K562 (cell line): ENCODE results near the gene SNX10. TPM values are rescaled to one million over a fixed set of nuclear protein-coding genes. Genes with fewer than 3 reads are reported as not detected.

Source experiments
- ATAC-seq: fragments of 200-7000 bp; cut with Tn5 transposase; 3 replicates; pipeline ENCODE4 v1.9.1; 2020; ENCODE audit warnings: moderate library complexity
- BruUV-seq: library from RNA; stranded (reverse); fragments of 400-500 nt; replicated peaks from 2 replicates; lab custom pipeline; 2021; lab: Mats Ljungman, UMichigan
- CTCF ChIA-PET: fragments of 300-600 bp; formaldehyde crosslinking; extraction: SDS; loops from one replicate; lab custom pipeline; 2021; ENCODE audit warnings: low intra/inter-chr PET ratio; lab: Yijun Ruan, JAX
- POLR2A ChIA-PET: fragments of 300-600, 350-650 bp; sonication (Branson Sonifier 250); formaldehyde crosslinking; extraction: SDS; loops from one replicate; lab custom pipeline; 2021; ENCODE audit warnings: antibody characterized with exemption, inconsistent platforms; lab: Yijun Ruan, JAX
- DNase-seq, 4 experiments: peaks; one replicate each; pipeline versions ENCODE4 v3.0.0 to v3.0.0-alpha.2; 2011 to 2018; ENCODE audit warnings: low spot score in 3 of 4, mixed read lengths in 3 of 4; ENCODE audit errors: extremely low read depth in 1 of 4
- FAIRE-seq: peaks from 2 replicates; lab custom pipeline; 2011; peaks lifted over from hg19 to GRCh38; lab: Jason Lieb, UNC
- H2AFZ ChIP-seq: 2 replicates; pipeline ENCODE4 v1.6.0; 2011; ENCODE audit warnings: low read depth, low read length, control low read depth, inconsistent platforms
- H3K27ac ChIP-seq: fragments of 200-600 bp; 3 replicates; pipeline ENCODE4 v1.8.0; 2011; ENCODE audit warnings: low read depth, mild to moderate bottlenecking, control low read depth, inconsistent platforms, low read length, moderate library complexity, mixed read lengths; ENCODE audit errors: extremely low read depth
- H3K27me3 ChIP-seq, 2 experiments: fragments of 300-600 bp in 1 of 2; 2 replicates in 1 of 2; 3 replicates in 1 of 2; pipeline versions ENCODE4 v1.6.0 to v1.8.0; 2011; ENCODE audit warnings: inconsistent platforms in 2 of 2, low read length in 2 of 2, mild to moderate bottlenecking in 1 of 2, mixed read lengths in 1 of 2, moderate library complexity in 1 of 2; ENCODE audit not compliant: control insufficient read depth in 2 of 2, insufficient read depth in 2 of 2
- H3K36me3 ChIP-seq: fragments of 300-600 bp; 3 replicates; pipeline ENCODE4 v1.8.0; 2011; ENCODE audit warnings: mild to moderate bottlenecking, low read length, inconsistent platforms; ENCODE audit not compliant: control insufficient read depth, insufficient read depth
- H3K4me1 ChIP-seq, 2 experiments: fragments of 200-600 bp in 1 of 2; replicated peaks in 1 of 2; 2 replicates in 1 of 2; 3 replicates in 1 of 2; pipeline versions ENCODE4 v1.5.1 to v1.8.0; 2011; ENCODE audit warnings: inconsistent platforms in 2 of 2, low read length in 2 of 2, mild to moderate bottlenecking in 1 of 2, mixed read lengths in 1 of 2, moderate library complexity in 1 of 2; ENCODE audit not compliant: control insufficient read depth in 2 of 2, insufficient read depth in 2 of 2
- H3K4me2 ChIP-seq: 2 replicates; pipeline ENCODE4 v1.6.1; 2011; ENCODE audit warnings: low read length, control low read depth, inconsistent platforms, mixed read lengths; ENCODE audit not compliant: insufficient read depth
- H3K4me3 ChIP-seq: fragments of 200-600 bp; sonication (generic), shearing (Covaris generic); 2 replicates; pipeline ENCODE4 v1.5.1; 2016; ENCODE audit warnings: control low read depth, inconsistent platforms
- H3K79me2 ChIP-seq: fragments of 200-600 bp; 3 replicates; pipeline ENCODE4 v1.8.0; 2011; ENCODE audit warnings: low read length, inconsistent platforms; ENCODE audit not compliant: control insufficient read depth, insufficient read depth
- H3K9ac ChIP-seq, 2 experiments: 2 replicates each; pipeline versions ENCODE4 v1.6.0 to v1.6.1; 2011; ENCODE audit warnings: low read depth in 2 of 2, low read length in 2 of 2, control low read depth in 1 of 2, inconsistent platforms in 1 of 2, mild to moderate bottlenecking in 1 of 2, mixed read lengths in 1 of 2; ENCODE audit not compliant: insufficient read depth in 1 of 2
- H3K9me1 ChIP-seq: one replicate; pipeline ENCODE4 v1.6.0; 2011; ENCODE audit warnings: inconsistent platforms, mild to moderate bottlenecking, low read length, moderate library complexity; ENCODE audit not compliant: control insufficient read depth, insufficient read depth
- H3K9me3 ChIP-seq: replicated peaks from 2 replicates; pipeline ENCODE4 v1.5.1; 2011; ENCODE audit warnings: low read depth, low read length, inconsistent platforms; ENCODE audit not compliant: control insufficient read depth, insufficient read depth
- H4K20me1 ChIP-seq: replicated peaks from 2 replicates; pipeline ENCODE4 v1.6.1; 2011; ENCODE audit warnings: low read length, inconsistent platforms, mixed read lengths; ENCODE audit not compliant: control insufficient read depth, insufficient read depth
- CREBBP ChIP-seq: IDR thresholded peaks from one replicate; pipeline ENCODE4 v1.6.1; 2012; ENCODE audit warnings: low read depth, mild to moderate bottlenecking, control low read depth, inconsistent platforms, low read length
- MEIS2 ChIP-seq: fragments of 450-650 bp; IDR thresholded peaks from 2 replicates; pipeline ENCODE4 v1.6.1; 2014; ENCODE audit warnings: mild to moderate bottlenecking; ENCODE audit not compliant: partially characterized antibody
- PBX2 ChIP-seq, 2 experiments: IDR thresholded peaks in 1 of 2; conservative IDR thresholded peaks in 1 of 2; 2 replicates each; pipeline ENCODE4 v1.6.1; 2016; ENCODE audit warnings: low read depth in 2 of 2, mild to moderate bottlenecking in 1 of 2, missing compliant biosample characterization in 1 of 2, missing genetic modification characterization in 1 of 2, moderate library complexity in 1 of 2
- PML ChIP-seq: IDR thresholded peaks from 2 replicates; pipeline ENCODE4 v1.6.1; 2012; ENCODE audit warnings: low read length, inconsistent platforms
- RBM25 ChIP-seq: fragments of 200-400 bp; formaldehyde crosslinking; IDR thresholded peaks from 2 replicates; pipeline ENCODE4 v1.6.1; 2018; ENCODE audit warnings: low read length, low read depth, moderate library complexity; ENCODE audit not compliant: severe bottlenecking
- ZNF224 ChIP-seq: sonication (generic); formaldehyde crosslinking; IDR thresholded peaks from 2 replicates; pipeline ENCODE4 v1.8.0; 2022; ENCODE audit warnings: mild to moderate bottlenecking, missing genetic modification reagents
- WGBS: fragments of 100-300 bp; shearing (Covaris generic); methylation state at CpG from one replicate; pipeline ENCODE4 v1.1.6; 2016; ENCODE audit warnings: low coverage, mixed read lengths; ENCODE audit not compliant: insufficient coverage; ENCODE audit errors: missing lambda C conversion rate; 5-methylcytosine and 5-hydroxymethylcytosine counted together
- in situ Hi-C: fragments of 300-500 bp; cut with MboI; formaldehyde crosslinking; loops from 4 replicates; pipeline ENCODE4 v1.15.0; 2018; ENCODE audit warnings: inconsistent platforms, mixed read lengths
- intact Hi-C: fragments of 100-400 bp; cut with micrococcal nuclease; formaldehyde crosslinking; loops from 2 replicates; pipeline ENCODE4 v1.14.2; 2022
- polyA plus RNA-seq, 8 experiments: library from polyadenylated mRNA; depleted of rRNA in 4 of 8; stranded (reverse) in 5 of 8; unstranded in 3 of 8; fragments of >200 nt; fragmentation: Nextera tagmentation in 2 of 8; fragmentation: Illumina TruSeq in 1 of 8; extraction: Ambion mirVana in 2 of 8; extraction: Trizol in 1 of 8; gene quantifications; 2 replicates each; pipeline versions ENCODE4 v1.2.1 to v1.2.3, GENCODE V29; 2011 to 2014; ENCODE audit warnings: inconsistent platforms in 1 of 8, missing spikeins in 1 of 8
- total RNA-seq, 7 experiments: library from RNA; depleted of rRNA in 6 of 7; stranded (reverse); fragments of >200 nt in 6 of 7; fragmentation: Illumina TruSeq in 2 of 7; extraction: Trizol in 2 of 7; gene quantifications; 2 replicates each; pipeline versions ENCODE4 v1.2.1 to v1.2.3, GENCODE V29; 2011 to 2021; ENCODE audit warnings: low replicate concordance in 1 of 7
- TF ChIP-seq, protein P1 (sequence below), 2 experiments: fragments of 450-650 bp in 1 of 2; sonication (generic) in 1 of 2; formaldehyde crosslinking; conservative IDR thresholded peaks; 2 replicates each; pipeline versions ENCODE4 v1.4.0 to v1.8.1; 2020 to 2022; ENCODE audit warnings: mild to moderate bottlenecking in 1 of 2, missing genetic modification reagents in 1 of 2

Gene SNX10
- total and polyA plus RNA-seq, 9 of the 15 experiments (the other 6 are each of a cell fraction or from before 2014, with no cell fraction given), result 6.9 to 16.5 (median 11.5) TPM

GRCh38 chr7:26267601-26268166, 24.0 kb upstream of the SNX10 start (continued):
- TF ChIP-seq, protein P1, sequence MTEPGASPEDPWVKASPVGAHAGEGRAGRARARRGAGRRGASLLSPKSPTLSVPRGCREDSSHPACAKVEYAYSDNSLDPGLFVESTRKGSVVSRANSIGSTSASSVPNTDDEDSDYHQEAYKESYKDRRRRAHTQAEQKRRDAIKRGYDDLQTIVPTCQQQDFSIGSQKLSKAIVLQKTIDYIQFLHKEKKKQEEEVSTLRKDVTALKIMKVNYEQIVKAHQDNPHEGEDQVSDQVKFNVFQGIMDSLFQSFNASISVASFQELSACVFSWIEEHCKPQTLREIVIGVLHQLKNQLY (CRISPR knock-in tag; conservative IDR thresholded peaks at IDR 0.05), result no peak
- no peak for TF ChIP-seq CREBBP

- Histone ChIP-seq H2AFZ (no peak overlapping the region), H3K9me3 (no peaks in the 10 kb centered on the region), H4K20me1 (no peaks in the 10 kb centered on the region), H3K36me3 (no peaks in the 10 kb centered on the region), H3K79me2 (no peaks in the 10 kb centered on the region), H3K27ac (no peak overlapping the region), H3K27me3 (no peaks in the 10 kb centered on the region), H3K4me3 (no peak overlapping the region), H3K9ac (no peak overlapping the region), H3K4me2 (no peak overlapping the region), H3K4me1 (no peaks in the 10 kb centered on the region), H3K9me1 (no peaks in the 10 kb centered on the region)
- TF ChIP-seq PML (no peak), PBX2 (CRISPR knock-in tag; IDR thresholded peaks at IDR 0.05; ENCODE audit: low read depth) (no peak), PBX2 (tag; conservative IDR thresholded peaks at IDR 0.05; ENCODE audit: low read depth) (0 out of 2 replicates have a peak, but pooled peaks have one; percentile 37), ZNF224 (CRISPR knock-in tag) (no peak), MEIS2 (peak; percentile 55), RBM25 (no peak)
- FAIRE-seq, result no peak
- no peak for ATAC-seq
- no peak for DNase-seq
- CTCF ChIA-PET, result no interaction called here
- in situ Hi-C loops (no loop called here), intact Hi-C loops (no loop called here)
- BruUV-seq, result no TSS peak
- WGBS, result 35% methylated on average over 3 of the region's 3 CpGs
- POLR2A ChIA-PET, result interaction anchor here (1.6 kb wide), 1 partner anchor 23 kb away, joined by 3 read pairs; no protein-coding TSS in a partner anchor
These were observed 16.4 kb upstream of the SNX10 start for GRCh38 chr7:26275213-26275612.
